WTC11 (cell line): ENCODE measurements around the gene TRPM2. TPM values are rescaled to one million over a fixed set of nuclear protein-coding genes. Genes with fewer than 3 reads are reported as not detected.

Source experiments
- ATAC-seq: fragments of 200-7000 bp; cut with Tn5 transposase; 2 replicates; pipeline ENCODE4 v1.10.0; 2021; ENCODE audit warnings: mild to moderate bottlenecking, moderate library complexity
- CTCF ChIA-PET: fragments of 300-600 bp; sonication (Branson Sonifier 250); formaldehyde crosslinking; loops from one replicate; lab custom pipeline; 2021; ENCODE audit warnings: antibody characterized with exemption; lab: Charles Lee
- POLR2A ChIA-PET: fragments of 350-600 bp; sonication (Branson Sonifier 250); formaldehyde crosslinking; loops from one replicate; lab custom pipeline; 2021; ENCODE audit warnings: antibody characterized with exemption; lab: Charles Lee
- DNase-seq: peaks from one replicate; pipeline ENCODE4 v3.0.0; 2021; ENCODE audit warnings: low spot score
- H3K27ac Mint-ChIP-seq: 2 replicates; pipeline ENCODE4 v1.8.0; 2021; ENCODE audit warnings: mixed read lengths
- H3K27me3 Mint-ChIP-seq: 2 replicates; pipeline ENCODE4 v1.8.0; 2021; ENCODE audit warnings: low read depth, mild to moderate bottlenecking, moderate library complexity, mixed read lengths
- H3K36me3 Mint-ChIP-seq: 2 replicates; pipeline ENCODE4 v1.8.0; 2021; ENCODE audit warnings: mixed read lengths
- H3K4me1 Mint-ChIP-seq: 2 replicates; pipeline ENCODE4 v1.8.0; 2022; ENCODE audit warnings: mixed read lengths
- H3K4me3 Mint-ChIP-seq: 2 replicates; pipeline ENCODE4 v1.8.0; 2021; ENCODE audit warnings: mild to moderate bottlenecking, moderate library complexity, mixed read lengths
- H3K9me3 Mint-ChIP-seq: 2 replicates; pipeline ENCODE4 v1.8.0; 2021; ENCODE audit warnings: mixed read lengths
- AFF4 ChIP-seq: sonication (generic); formaldehyde crosslinking; IDR thresholded peaks from 2 replicates; pipeline ENCODE4 v1.8.1; 2023; ENCODE audit warnings: mild to moderate bottlenecking, missing genetic modification reagents, borderline replicate concordance
- ATF3 ChIP-seq: sonication (generic); formaldehyde crosslinking; conservative IDR thresholded peaks from 2 replicates; pipeline ENCODE4 v1.8.1; 2022; ENCODE audit warnings: mild to moderate bottlenecking, missing genetic modification reagents
- CTCF ChIP-seq: fragments of 200-600 bp; IDR thresholded peaks from 2 replicates; pipeline ENCODE4 v1.8.0; 2022; ENCODE audit warnings: antibody characterized with exemption
- E2F1 ChIP-seq: sonication (generic); formaldehyde crosslinking; IDR thresholded peaks from 2 replicates; pipeline ENCODE4 v1.8.0; 2022; ENCODE audit warnings: mild to moderate bottlenecking, missing genetic modification reagents
- EMX1 ChIP-seq: fragments of 250-450 bp; sonication (Bioruptor Pico); IDR thresholded peaks from 2 replicates; pipeline ENCODE4 v1.8.0; 2021; ENCODE audit warnings: mild to moderate bottlenecking
- ERG ChIP-seq: fragments of 250-450 bp; sonication (Bioruptor Pico); IDR thresholded peaks from 2 replicates; pipeline ENCODE4 v1.8.0; 2021; ENCODE audit warnings: mild to moderate bottlenecking
- FOXK1 ChIP-seq: sonication (generic); formaldehyde crosslinking; IDR thresholded peaks from 2 replicates; pipeline ENCODE4 v1.8.0; 2022; ENCODE audit warnings: mild to moderate bottlenecking, moderate library complexity, missing genetic modification reagents
- FOXP4 ChIP-seq: sonication (generic); formaldehyde crosslinking; IDR thresholded peaks from 2 replicates; pipeline ENCODE4 v1.8.0; 2022; ENCODE audit warnings: mild to moderate bottlenecking, missing genetic modification reagents
- MLX ChIP-seq: sonication (generic); formaldehyde crosslinking; IDR thresholded peaks from 2 replicates; pipeline ENCODE4 v1.8.1; 2023; ENCODE audit warnings: mild to moderate bottlenecking, missing genetic modification reagents, moderate library complexity
- MYBL2 ChIP-seq: sonication (generic); formaldehyde crosslinking; IDR thresholded peaks from 2 replicates; pipeline ENCODE4 v1.8.1; 2023; ENCODE audit warnings: mild to moderate bottlenecking, moderate library complexity, missing genetic modification reagents
- NFYB ChIP-seq: sonication (generic); formaldehyde crosslinking; conservative IDR thresholded peaks from 2 replicates; pipeline ENCODE4 v1.8.0; 2022; ENCODE audit warnings: low read depth, missing genetic modification reagents
- STAT6 ChIP-seq: sonication (generic); formaldehyde crosslinking; conservative IDR thresholded peaks from 2 replicates; pipeline ENCODE4 v1.8.1; 2023; ENCODE audit warnings: mild to moderate bottlenecking, low read depth, missing genetic modification reagents, moderate library complexity
- TEAD1 ChIP-seq: sonication (generic); formaldehyde crosslinking; IDR thresholded peaks from 2 replicates; pipeline ENCODE4 v1.8.0; 2022; ENCODE audit warnings: mild to moderate bottlenecking, missing genetic modification reagents
- ZNF232 ChIP-seq: sonication (generic); formaldehyde crosslinking; IDR thresholded peaks from 2 replicates; pipeline ENCODE4 v1.8.0; 2022; ENCODE audit warnings: mild to moderate bottlenecking, missing genetic modification reagents
- ZNF671 ChIP-seq: fragments of 250-450 bp; sonication (Bioruptor Pico); IDR thresholded peaks from 2 replicates; pipeline ENCODE4 v1.8.0; 2021; ENCODE audit warnings: mild to moderate bottlenecking
- total RNA-seq: library from RNA; stranded (reverse); gene quantifications from 3 replicates; pipeline ENCODE4 v1.2.3, GENCODE V29; 2021

TRPM2 gene
- total RNA-seq, 1 experiment from 2014 or later = 0.92 TPM

GRCh38 chr21:44383216-44383615 is 29.8 kb downstream of the TRPM2 start (continued):
- TF ChIP-seq AFF4 (CRISPR knock-in tag) (no peak), ERG (CRISPR knock-in tag) (no peak), FOXP4 (CRISPR knock-in tag) (no peak), CTCF (no peak)

GRCh38 chr21:44384968-44385367 is 31.5 kb downstream of the TRPM2 start:
- Mint-ChIP-seq H3K9me3 (peaks cover 56% of the 10 kb centered on the region), H3K36me3 (peaks cover 18% of the 10 kb centered on the region), H3K4me3 (no peak overlapping the region), H3K27ac (no peak overlapping the region), H3K4me1 (peaks cover 9% of the 10 kb centered on the region), H3K27me3 (peaks cover 3% of the 10 kb centered on the region)
- POLR2A ChIA-PET = no interaction called here
- CTCF ChIA-PET = no interaction called here
- no peak for DNase-seq
- no peak for ATAC-seq
- no peak for TF ChIP-seq CTCF
- no peak for TF ChIP-seq FOXK1 (CRISPR knock-in tag)
- TF ChIP-seq ZNF671 (CRISPR knock-in tag) = no peak
- TF ChIP-seq ZNF232 (CRISPR knock-in tag) = no peak
- TF ChIP-seq E2F1 (CRISPR knock-in tag) = no peak
- TF ChIP-seq MLX (CRISPR knock-in tag) = no peak
- no peak for TF ChIP-seq STAT6
- no peak for TF ChIP-seq EMX1 (CRISPR knock-in tag)
- TF ChIP-seq MYBL2 (CRISPR knock-in tag) = no peak
- TF ChIP-seq TEAD1 (CRISPR knock-in tag) = no peak
- no peak for TF ChIP-seq NFYB (CRISPR knock-in tag)
- TF ChIP-seq FOXP4 (CRISPR knock-in tag) = no peak
- no peak for TF ChIP-seq ATF3 (CRISPR knock-in tag)
